HepG2 (cell line): Measurements from ENCODE around the gene CES2. TPM values are rescaled to one million over a fixed set of nuclear protein-coding genes. Genes with fewer than 3 reads are reported as not detected.

ENCODE experiments used
- ATAC-seq: fragments of 200-7000 bp; cut with Tn5 transposase; 3 replicates; pipeline ENCODE4 v1.9.1; 2020; ENCODE audit warnings: mild to moderate bottlenecking, moderate library complexity
- BruUV-seq: library from RNA; stranded (reverse); fragments of 400-500 nt; replicated peaks from 2 replicates; lab custom pipeline; 2021; lab: Mats Ljungman, UMichigan
- CTCF ChIA-PET: fragments of 300-600 bp; formaldehyde crosslinking; extraction: SDS; loops from one replicate; lab custom pipeline; 2021; ENCODE audit warnings: low total read pairs, inconsistent platforms, low intra/inter-chr PET ratio; lab: Yijun Ruan, JAX
- POLR2A ChIA-PET: fragments of 350-600 bp; sonication (Branson Sonifier 250); formaldehyde crosslinking; loops from one replicate; lab custom pipeline; 2020; ENCODE audit warnings: antibody characterized with exemption, inconsistent platforms; lab: Yijun Ruan, JAX
- DNase-seq: peaks from one replicate; pipeline ENCODE4 v3.0.0-alpha.2; 2015; ENCODE audit warnings: low spot score
- FAIRE-seq: peaks from 3 replicates; lab custom pipeline; 2011; peaks lifted over from hg19 to GRCh38; lab: Jason Lieb, UNC
- H2AFZ ChIP-seq: one replicate; pipeline ENCODE4 v1.6.1; 2011; ENCODE audit warnings: low read length, inconsistent platforms
- H3K27ac ChIP-seq: fragments of 300-600 bp; 3 replicates; pipeline ENCODE4 v1.8.0; 2011; ENCODE audit warnings: mixed run types, mild to moderate bottlenecking, mixed read lengths, low read length, inconsistent platforms; ENCODE audit not compliant: insufficient read depth; ENCODE audit errors: extremely low read length
- H3K27me3 ChIP-seq, 2 experiments: fragments of 200-600 bp in 1 of 2; 2 replicates in 1 of 2; 3 replicates in 1 of 2; pipeline versions ENCODE4 v1.6.0 to v1.8.0; 2011; ENCODE audit warnings: low read length in 2 of 2, mild to moderate bottlenecking in 2 of 2, moderate library complexity in 2 of 2, inconsistent platforms in 1 of 2; ENCODE audit not compliant: insufficient read depth in 2 of 2, control insufficient read depth in 1 of 2
- H3K36me3 ChIP-seq, 2 experiments: fragments of 200-600 bp in 1 of 2; replicated peaks in 1 of 2; 2 replicates in 1 of 2; 3 replicates in 1 of 2; pipeline versions ENCODE4 v1.5.1 to v1.8.0; 2011; ENCODE audit warnings: low read length in 2 of 2, inconsistent platforms in 1 of 2; ENCODE audit not compliant: insufficient read depth in 2 of 2, control insufficient read depth in 1 of 2
- H3K4me1 ChIP-seq: 2 replicates; pipeline ENCODE4 v1.5.1; 2012; ENCODE audit warnings: low read length, inconsistent platforms; ENCODE audit not compliant: insufficient read depth
- H3K4me2 ChIP-seq: 2 replicates; pipeline ENCODE4 v1.6.0; 2011; ENCODE audit warnings: low read depth, low read length, inconsistent platforms
- H3K4me3 ChIP-seq, 3 experiments: fragments of 200-600 bp in 1 of 3; sonication (generic), shearing (Covaris generic) in 1 of 3; replicated peaks in 1 of 3; 2 replicates each; pipeline ENCODE4 v1.5.1; 2011 to 2016; ENCODE audit warnings: low read length in 3 of 3, inconsistent platforms in 2 of 3, low read depth in 2 of 3, mild to moderate bottlenecking in 2 of 3, control low read depth in 1 of 3, mixed read lengths in 1 of 3; ENCODE audit not compliant: insufficient read depth in 1 of 3
- H3K79me2 ChIP-seq: one replicate; pipeline ENCODE4 v1.6.1; 2011; ENCODE audit warnings: low read length, inconsistent platforms; ENCODE audit not compliant: insufficient read depth
- H3K9ac ChIP-seq: 2 replicates; pipeline ENCODE4 v1.6.0; 2011; ENCODE audit warnings: mild to moderate bottlenecking, low read depth, low read length, inconsistent platforms; ENCODE audit not compliant: insufficient read depth
- H3K9me3 ChIP-seq: 2 replicates; pipeline ENCODE4 v1.5.1; 2012; ENCODE audit warnings: mild to moderate bottlenecking, low read length
- H4K20me1 ChIP-seq: 2 replicates; pipeline ENCODE4 v1.6.0; 2011; ENCODE audit warnings: inconsistent platforms, mild to moderate bottlenecking, low read length, moderate library complexity; ENCODE audit not compliant: insufficient read depth
- DMAP1 ChIP-seq: IDR thresholded peaks from 2 replicates; pipeline ENCODE4 v1.6.1; 2016
- HOXA3 ChIP-seq: sonication (generic); formaldehyde crosslinking; IDR thresholded peaks from 2 replicates; pipeline ENCODE4 v1.5.0; 2020; ENCODE audit warnings: missing genetic modification reagents
- MAFG ChIP-seq: sonication (generic); formaldehyde crosslinking; IDR thresholded peaks from 2 replicates; pipeline ENCODE4 v1.5.1; 2020; ENCODE audit warnings: mild to moderate bottlenecking, missing genetic modification reagents
- NFE2L2 ChIP-seq: fragments of 150-350 bp; IDR thresholded peaks from 2 replicates; pipeline ENCODE4 v1.6.1; 2014; ENCODE audit warnings: low read length
- SPEN ChIP-seq: sonication (generic); formaldehyde crosslinking; IDR thresholded peaks from 2 replicates; pipeline ENCODE4 v1.5.1; 2020; ENCODE audit warnings: low read depth, mild to moderate bottlenecking, missing genetic modification reagents
- ZKSCAN8 ChIP-seq: IDR thresholded peaks from 2 replicates; pipeline ENCODE4 v1.6.1; 2016; ENCODE audit warnings: borderline replicate concordance, missing genetic modification reagents, missing compliant biosample characterization
- ZNF362 ChIP-seq: sonication (generic); formaldehyde crosslinking; IDR thresholded peaks from 2 replicates; pipeline ENCODE4 v1.4.0; 2020; ENCODE audit warnings: missing genetic modification reagents, mild to moderate bottlenecking, borderline replicate concordance
- ZNF556 ChIP-seq: sonication (generic); formaldehyde crosslinking; IDR thresholded peaks from 2 replicates; pipeline ENCODE4 v1.4.0; 2020; ENCODE audit warnings: mild to moderate bottlenecking, missing genetic modification reagents, borderline replicate concordance
- WGBS: methylation state at CpG from one replicate; pipeline ENCODE4 v1.1.6; 2017; ENCODE audit warnings: low lambda C conversion rate; 5-methylcytosine and 5-hydroxymethylcytosine counted together
- in situ Hi-C: cut with HindIII; loops from 2 replicates; pipeline ENCODE4 v1.10.0; 2017; ENCODE audit warnings: low pct_unique_long_range_greater_than_20kb; ENCODE audit not compliant: extremely low pct_ligation_motif_present
- intact Hi-C: fragments of 100-400 bp; cut with micrococcal nuclease; formaldehyde crosslinking; loops from one replicate; pipeline ENCODE4 v1.10.0; 2022; ENCODE audit not compliant: unreplicated experiment
- polyA plus RNA-seq, 8 experiments: library from polyadenylated mRNA; depleted of rRNA in 3 of 8; stranded (reverse) in 7 of 8; unstranded in 1 of 8; fragments of >200 nt; fragmentation: Illumina TruSeq in 4 of 8; extraction: Trizol in 4 of 8; gene quantifications; 2 replicates each; pipeline versions ENCODE4 v1.2.1 to v1.2.3, GENCODE V29; 2011 to 2016; ENCODE audit warnings: low read depth in 4 of 8, missing spikeins in 1 of 8, mixed read lengths in 1 of 8; ENCODE audit not compliant: insufficient read depth in 1 of 8
- total RNA-seq, 5 experiments: library from RNA; depleted of rRNA; stranded (reverse); fragments of >200 nt; fragmentation: Illumina TruSeq; extraction: Trizol; gene quantifications; 2 replicates each; pipeline ENCODE4 v1.2.3, GENCODE V29; 2016; ENCODE audit warnings: low read depth in 1 of 5
- TF ChIP-seq, protein P1 (sequence below): sonication (generic); formaldehyde crosslinking; IDR thresholded peaks from 2 replicates; pipeline ENCODE4 v1.4.0; 2020; ENCODE audit warnings: missing genetic modification reagents
- TF ChIP-seq, protein P2 (sequence below): conservative IDR thresholded peaks from 2 replicates; pipeline ENCODE4 v1.6.1; 2018; ENCODE audit warnings: missing genetic modification reagents
- TF ChIP-seq, protein P3 (sequence below): sonication (generic); formaldehyde crosslinking; IDR thresholded peaks from 2 replicates; pipeline ENCODE4 v1.4.0; 2020; ENCODE audit warnings: missing genetic modification reagents

The CES2 gene
- total and polyA plus RNA-seq, 2 of the 13 experiments (the other 11 are each of a cell fraction or from before 2014, with no cell fraction given) = 50.6 to 63.8 TPM

DNA sequence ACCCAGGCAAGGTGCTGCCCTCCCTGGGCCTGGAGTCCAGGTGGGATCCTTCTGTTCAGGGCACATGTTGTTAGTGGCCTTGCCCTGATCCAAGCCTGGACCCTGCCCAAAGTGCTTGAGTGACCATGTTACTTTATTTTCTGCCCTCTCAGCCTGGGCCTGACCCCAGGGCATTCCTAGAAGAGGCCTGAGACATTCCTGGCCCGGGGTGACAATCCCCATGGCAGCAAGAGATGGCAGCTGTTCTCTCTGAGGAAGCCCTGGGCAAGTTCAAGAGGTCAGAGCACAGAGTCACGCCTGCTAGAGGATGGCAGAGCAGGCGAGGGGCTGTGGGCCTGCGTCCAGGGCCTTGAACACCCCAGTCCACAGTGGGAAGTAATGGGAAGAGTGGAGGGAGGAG, 21.6 kb upstream of the CES2 start (continued):
- no peak for TF ChIP-seq ZNF556 (CRISPR knock-in tag)
- TF ChIP-seq MAFG (CRISPR knock-in tag) = no peak
- TF ChIP-seq ZKSCAN8 = no peak
- TF ChIP-seq, all 625 proteins: peak for 0

- in situ Hi-C loops (no loop called here), intact Hi-C loops (no loop called here)
- H3K27ac ChIP-seq = no peak overlapping the region
- H3K4me2 ChIP-seq = no peak overlapping the region
- ChIA-PET POLR2A (no interaction called here), CTCF (no interaction called here)
- WGBS = 96% methylated on average over 7 of the region's 7 CpGs
- no peak for FAIRE-seq
- H2AFZ ChIP-seq = no peak overlapping the region
- TF ChIP-seq NFE2L2 (no peak), DMAP1 (CRISPR knock-in tag) (no peak)
- TF ChIP-seq, protein P1, sequence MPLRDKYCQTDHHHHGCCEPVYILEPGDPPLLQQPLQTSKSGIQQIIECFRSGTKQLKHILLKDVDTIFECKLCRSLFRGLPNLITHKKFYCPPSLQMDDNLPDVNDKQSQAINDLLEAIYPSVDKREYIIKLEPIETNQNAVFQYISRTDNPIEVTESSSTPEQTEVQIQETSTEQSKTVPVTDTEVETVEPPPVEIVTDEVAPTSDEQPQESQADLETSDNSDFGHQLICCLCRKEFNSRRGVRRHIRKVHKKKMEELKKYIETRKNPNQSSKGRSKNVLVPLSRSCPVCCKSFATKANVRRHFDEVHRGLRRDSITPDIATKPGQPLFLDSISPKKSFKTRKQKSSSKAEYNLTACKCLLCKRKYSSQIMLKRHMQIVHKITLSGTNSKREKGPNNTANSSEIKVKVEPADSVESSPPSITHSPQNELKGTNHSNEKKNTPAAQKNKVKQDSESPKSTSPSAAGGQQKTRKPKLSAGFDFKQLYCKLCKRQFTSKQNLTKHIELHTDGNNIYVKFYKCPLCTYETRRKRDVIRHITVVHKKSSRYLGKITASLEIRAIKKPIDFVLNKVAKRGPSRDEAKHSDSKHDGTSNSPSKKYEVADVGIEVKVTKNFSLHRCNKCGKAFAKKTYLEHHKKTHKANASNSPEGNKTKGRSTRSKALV (CRISPR knock-in tag) = no peak
- no peaks in the 10 kb centered on the region for H4K20me1 ChIP-seq
- H3K9ac ChIP-seq = no peak overlapping the region
- no peak overlapping the region for H3K4me3 ChIP-seq
- no peak for DNase-seq
- no peaks in the 10 kb centered on the region for H3K36me3 ChIP-seq
- H3K79me2 ChIP-seq = no peaks in the 10 kb centered on the region
- ATAC-seq = no peak
- peaks cover 37% of the 10 kb centered on the region for H3K4me1 ChIP-seq
- no peaks in the 10 kb centered on the region for H3K9me3 ChIP-seq
- H3K27me3 ChIP-seq = no peaks in the 10 kb centered on the region; a peak in 1 of 5 replicates
- BruUV-seq = no TSS peak
Observed at GRCh38 chr16:66914541-66914940, 20.8 kb upstream of the CES2 start.

GRCh38 chr16:66915041-66915440, 20.3 kb upstream of the CES2 start:
- 55% methylated on average over 7 of the region's 7 CpGs for WGBS
- Histone ChIP-seq H3K4me2 (no peak overlapping the region), H3K4me3 (no peak overlapping the region), H3K9ac (no peak overlapping the region), H4K20me1 (no peaks in the 10 kb centered on the region), H3K79me2 (no peaks in the 10 kb centered on the region), H3K27me3 (no peaks in the 10 kb centered on the region; a peak in 1 of 5 replicates), H3K4me1 (peaks cover 37% of the 10 kb centered on the region), H3K36me3 (no peaks in the 10 kb centered on the region), H2AFZ (no peak overlapping the region), H3K9me3 (no peaks in the 10 kb centered on the region), H3K27ac (no peak overlapping the region)
- CTCF ChIA-PET = no interaction called here
- FAIRE-seq = no peak
- no TSS peak for BruUV-seq
- POLR2A ChIA-PET = no interaction called here
- intact Hi-C loops (no loop called here), in situ Hi-C loops (no loop called here)
- DNase-seq = no peak
- ATAC-seq = no peak
- TF ChIP-seq, protein P2, sequence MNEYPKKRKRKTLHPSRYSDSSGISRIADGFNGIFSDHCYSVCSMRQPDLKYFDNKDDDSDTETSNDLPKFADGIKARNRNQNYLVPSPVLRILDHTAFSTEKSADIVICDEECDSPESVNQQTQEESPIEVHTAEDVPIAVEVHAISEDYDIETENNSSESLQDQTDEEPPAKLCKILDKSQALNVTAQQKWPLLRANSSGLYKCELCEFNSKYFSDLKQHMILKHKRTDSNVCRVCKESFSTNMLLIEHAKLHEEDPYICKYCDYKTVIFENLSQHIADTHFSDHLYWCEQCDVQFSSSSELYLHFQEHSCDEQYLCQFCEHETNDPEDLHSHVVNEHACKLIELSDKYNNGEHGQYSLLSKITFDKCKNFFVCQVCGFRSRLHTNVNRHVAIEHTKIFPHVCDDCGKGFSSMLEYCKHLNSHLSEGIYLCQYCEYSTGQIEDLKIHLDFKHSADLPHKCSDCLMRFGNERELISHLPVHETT (CRISPR knock-in tag) = no peak
- TF ChIP-seq HOXA3 (CRISPR knock-in tag) (no peak), SPEN (CRISPR knock-in tag) (no peak), ZNF362 (CRISPR knock-in tag) (no peak)
- TF ChIP-seq, protein P3, sequence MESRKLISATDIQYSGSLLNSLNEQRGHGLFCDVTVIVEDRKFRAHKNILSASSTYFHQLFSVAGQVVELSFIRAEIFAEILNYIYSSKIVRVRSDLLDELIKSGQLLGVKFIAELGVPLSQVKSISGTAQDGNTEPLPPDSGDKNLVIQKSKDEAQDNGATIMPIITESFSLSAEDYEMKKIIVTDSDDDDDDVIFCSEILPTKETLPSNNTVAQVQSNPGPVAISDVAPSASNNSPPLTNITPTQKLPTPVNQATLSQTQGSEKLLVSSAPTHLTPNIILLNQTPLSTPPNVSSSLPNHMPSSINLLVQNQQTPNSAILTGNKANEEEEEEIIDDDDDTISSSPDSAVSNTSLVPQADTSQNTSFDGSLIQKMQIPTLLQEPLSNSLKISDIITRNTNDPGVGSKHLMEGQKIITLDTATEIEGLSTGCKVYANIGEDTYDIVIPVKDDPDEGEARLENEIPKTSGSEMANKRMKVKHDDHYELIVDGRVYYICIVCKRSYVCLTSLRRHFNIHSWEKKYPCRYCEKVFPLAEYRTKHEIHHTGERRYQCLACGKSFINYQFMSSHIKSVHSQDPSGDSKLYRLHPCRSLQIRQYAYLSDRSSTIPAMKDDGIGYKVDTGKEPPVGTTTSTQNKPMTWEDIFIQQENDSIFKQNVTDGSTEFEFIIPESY = no peak
